Choroid plexus epithelial cell (primary cell): ENCODE data around the gene ANKRD13D.

Experiments
- DNase-seq: peaks from one replicate; pipeline ENCODE4 v3.0.0-alpha.2; 2010; ENCODE audit warnings: low read depth
- H3K4me3 ChIP-seq: 2 replicates; pipeline ENCODE4 v1.5.1; 2011; ENCODE audit warnings: low read depth, mild to moderate bottlenecking, control low read depth, low read length, moderate library complexity
- CTCF ChIP-seq: conservative IDR thresholded peaks from 2 replicates; pipeline ENCODE4 v1.5.1; 2011; ENCODE audit warnings: low read depth, mild to moderate bottlenecking, control low read depth, inconsistent platforms, low read length, moderate library complexity

Gene ANKRD13D

GRCh38 chr11:67311556-67312082 is 22.5 kb downstream of the ANKRD13D start:
- DNase-seq: no peak
- TF ChIP-seq CTCF: peak; percentile 20

GRCh38 chr11:67312187-67313021 is 23.3 kb downstream of the ANKRD13D start:
- no peak overlapping the region for H3K4me3 ChIP-seq
- no peak for DNase-seq
- no peak for TF ChIP-seq CTCF

More at GRCh38 chr11:67311556-67312082, 22.5 kb downstream of the ANKRD13D start:
- no peak overlapping the region for H3K4me3 ChIP-seq

GRCh38 chr11:67313125-67313890 is 24.2 kb downstream of the ANKRD13D start:
- no peak for TF ChIP-seq CTCF
- H3K4me3 ChIP-seq: no peak overlapping the region
- no peak for DNase-seq

GRCh38 chr11:67314218-67314617 is 25.1 kb downstream of the ANKRD13D start:
- DNase-seq: no peak

GRCh38 chr11:67315325-67315909 is 26.3 kb downstream of the ANKRD13D start:
- no peak for TF ChIP-seq CTCF
- no peak for DNase-seq
- H3K4me3 ChIP-seq: no peak overlapping the region

More at GRCh38 chr11:67314218-67314617, 25.1 kb downstream of the ANKRD13D start:
- no peak for TF ChIP-seq CTCF
- H3K4me3 ChIP-seq: no peak overlapping the region

- no peak for TF ChIP-seq CTCF
- peak overlapping the region; percentile 88 for H3K4me3 ChIP-seq
- DNase-seq: no peak
Observed at GRCh38 chr11:67316882-67317204, 27.7 kb downstream of the ANKRD13D start.
